ENCODE data around the gene TBX2. TPM values are rescaled to one million over a fixed set of nuclear protein-coding genes. Genes with fewer than 3 reads are reported as not detected.

The TBX2 gene
- total RNA-seq, 2 experiments from 2014 or later, result 0.06 TPM; not detected in 1

- DNase-seq (peak in 1 of 14 experiments; percentile 10), ATAC-seq (ENCODE audit: poor library complexity) (no peak)
- no peaks in the 10 kb centered on the region for H3K9me3 Mint-ChIP-seq
- intact Hi-C loops (cut with DNase I, micrococcal nuclease), result loop anchor here in 1 of 2 experiments (10.0 kb wide), 1 partner anchor 78 kb away; no protein-coding TSS in a partner anchor
- Histone ChIP-seq H3K4me1 (ENCODE audit: insufficient read depth, low read length) (peaks cover 34% of the 10 kb centered on the region), H3K9me3 (ENCODE audit: control insufficient read depth in 1 of 2, insufficient read depth in 1 of 2, low read length in 2 of 2) (peaks cover 0 to 40% of the 10 kb centered on the region in 2 experiments), H3K4me3 (ENCODE audit: low read length) (peak within 1 kb of the TSS; percentile 7), H3K27me3 (ENCODE audit: control insufficient read depth in 1 of 2, insufficient read depth in 2 of 2, low read length in 2 of 2) (peaks cover 58 to 91% of the 10 kb centered on the region in 2 experiments), H3K27ac (ENCODE audit: low read depth in 1 of 2, low read length in 2 of 2) (no peak within 1 kb of the TSS), H3K36me3 (ENCODE audit: insufficient read depth, low read length) (no peaks in the 10 kb centered on the region)
- ChIA-PET CTCF (no interaction called here), POLR2A (no interaction called here)
- H3K27me3 Mint-ChIP-seq, result peaks cover 75% of the 10 kb centered on the region
- TF ChIP-seq CTCF (IDR thresholded peaks at IDR 0.05), result no peak
- peak within 1 kb of the TSS; percentile 69 for H3K4me3 Mint-ChIP-seq
- no peak within 1 kb of the TSS for H3K27ac Mint-ChIP-seq
- H3K4me1 Mint-ChIP-seq (ENCODE audit: low read depth), result peaks cover 41% of the 10 kb centered on the region
- H3K36me3 Mint-ChIP-seq (ENCODE audit: low read depth), result no peaks in the 10 kb centered on the region
These were observed 53.0 kb downstream of the TBX2 start, which contains the start of gene TBX4 for GRCh38 chr17:61452301-61453290. Gene TBX4 (plus strand): TSS chr17:61452422. CDS start chr17:61456491, 4,069 bp downstream.

GRCh38 chr17:61453566-61454380 lies 54.1 kb downstream of the TBX2 start:
- ChIA-PET CTCF (no interaction called here), POLR2A (no interaction called here)
- H3K36me3 ChIP-seq (ENCODE audit: insufficient read depth, low read length), result no peaks in the 10 kb centered on the region
- H3K9me3 ChIP-seq (ENCODE audit: control insufficient read depth in 1 of 2, insufficient read depth in 1 of 2, low read length in 2 of 2), result peaks cover 0 to 40% of the 10 kb centered on the region in 2 experiments
- Mint-ChIP-seq H3K9me3 (no peaks in the 10 kb centered on the region), H3K36me3 (ENCODE audit: low read depth) (no peaks in the 10 kb centered on the region), H3K27ac (no peak overlapping the region), H3K4me3 (peak overlapping the region; percentile 57), H3K27me3 (peaks cover 80% of the 10 kb centered on the region), H3K4me1 (ENCODE audit: low read depth) (peaks cover 41% of the 10 kb centered on the region)
- no peak for ATAC-seq (ENCODE audit: poor library complexity)
- intact Hi-C loops (cut with DNase I, micrococcal nuclease), result loop anchor here in 1 of 2 experiments (10.0 kb wide), 1 partner anchor 79 kb away; no protein-coding TSS in a partner anchor
- peaks cover 66 to 92% of the 10 kb centered on the region in 2 experiments for H3K27me3 ChIP-seq (ENCODE audit: control insufficient read depth in 1 of 2, insufficient read depth in 2 of 2, low read length in 2 of 2)
- H3K4me3 ChIP-seq (ENCODE audit: low read length), result no peak overlapping the region
- no peak for DNase-seq
- H3K4me1 ChIP-seq (ENCODE audit: insufficient read depth, low read length), result peaks cover 40% of the 10 kb centered on the region
- H3K27ac ChIP-seq (ENCODE audit: low read depth in 1 of 2, low read length in 2 of 2), result no peak overlapping the region
- TF ChIP-seq CTCF (IDR thresholded peaks at IDR 0.05), result no peak

All from CD4-positive, alpha-beta T cell (primary cell).